Activated T-cell treated with anti-CD3 and anti-CD28 coated beads, Interleukin-2, amount 50 U/mL, for 1 hour (primary cell): Measurements from ENCODE around the gene RGL4.
"Not testable (repeated sequence)": the region's sequence is repeated elsewhere in the genome, so short reads cannot be mapped to it uniquely, and the experiment has no call there.

Experiments
- DNase-seq: peaks from one replicate; pipeline ENCODE4 v3.0.0-alpha.2; 2020

The RGL4 gene

DNA sequence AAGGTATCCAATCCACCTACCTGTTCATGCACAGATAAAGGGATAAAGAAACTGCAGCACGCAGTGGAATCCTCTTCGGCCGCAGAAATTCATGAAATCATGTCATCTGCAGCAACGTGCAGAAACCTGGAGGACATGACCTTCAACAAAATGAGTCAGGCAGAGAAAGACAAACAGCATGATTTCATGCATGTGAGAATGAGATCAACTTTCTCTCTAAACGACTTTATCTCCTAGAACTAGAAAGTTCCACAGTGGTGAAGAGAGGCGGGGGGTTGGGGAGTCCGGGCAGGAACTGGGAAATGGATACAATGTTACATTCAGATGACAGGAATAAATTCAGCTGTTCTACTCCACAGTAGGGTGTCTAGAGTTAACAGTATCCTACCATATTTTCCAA, 9.9 kb downstream of the RGL4 start:
- DNase-seq: no peak

DNA sequence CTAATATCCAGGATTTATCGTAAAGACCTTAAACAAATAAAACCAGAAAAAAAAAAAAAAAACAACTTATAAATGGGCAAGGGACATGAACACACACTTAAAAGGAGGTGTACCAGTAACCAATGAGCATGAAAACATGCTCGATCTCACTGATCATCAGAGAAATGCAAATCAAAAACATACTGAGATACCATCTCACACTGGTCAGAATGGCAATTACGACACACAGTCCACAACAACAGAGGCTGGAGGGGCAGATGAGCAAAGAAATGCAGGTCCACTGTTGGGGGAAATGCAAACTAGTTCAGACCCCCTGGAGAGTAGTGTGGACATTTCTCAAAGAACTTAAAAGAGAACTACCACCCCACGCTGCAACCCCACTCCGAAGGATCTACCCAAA, 13.2 kb downstream of the RGL4 start:
- no peak for DNase-seq

DNA sequence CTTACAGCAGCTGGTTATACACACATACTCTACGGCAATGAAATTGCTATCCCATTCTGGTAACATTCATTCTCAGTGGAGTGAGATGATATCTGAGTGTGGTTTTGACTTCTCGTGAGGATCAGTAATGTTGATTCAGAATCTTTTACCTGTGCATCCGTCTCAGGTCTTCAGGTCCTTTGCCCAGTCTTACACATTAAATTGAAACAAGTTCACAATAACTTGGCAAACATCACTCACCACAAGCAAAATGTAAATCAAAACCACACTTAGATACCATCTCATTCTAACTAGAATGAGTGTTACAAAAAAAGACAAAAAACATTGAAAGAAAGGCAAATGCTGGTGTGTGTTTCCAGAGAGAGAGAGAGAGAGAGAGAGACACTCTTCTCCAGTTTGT, 14.0 kb downstream of the RGL4 start:
- DNase-seq: no peak

DNA sequence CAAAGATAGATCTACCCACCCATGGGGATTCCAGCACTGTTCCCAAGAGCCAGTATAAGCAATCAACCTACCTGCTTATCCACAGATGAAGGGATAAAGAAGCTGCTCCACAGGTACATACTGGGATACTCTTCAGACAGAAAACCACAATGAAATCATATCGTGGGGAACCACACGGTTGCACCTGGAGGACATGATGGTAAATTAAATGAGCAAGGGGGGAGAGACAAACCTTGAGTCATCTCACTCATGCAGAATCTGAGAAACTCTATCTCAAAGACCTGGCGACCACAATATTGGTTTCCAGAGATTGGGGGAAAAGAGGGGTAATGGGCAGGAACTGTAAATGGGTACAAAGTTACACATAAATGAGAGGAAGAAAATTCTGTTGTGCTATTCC, 14.5 kb downstream of the RGL4 start:
- no peak for DNase-seq

DNA sequence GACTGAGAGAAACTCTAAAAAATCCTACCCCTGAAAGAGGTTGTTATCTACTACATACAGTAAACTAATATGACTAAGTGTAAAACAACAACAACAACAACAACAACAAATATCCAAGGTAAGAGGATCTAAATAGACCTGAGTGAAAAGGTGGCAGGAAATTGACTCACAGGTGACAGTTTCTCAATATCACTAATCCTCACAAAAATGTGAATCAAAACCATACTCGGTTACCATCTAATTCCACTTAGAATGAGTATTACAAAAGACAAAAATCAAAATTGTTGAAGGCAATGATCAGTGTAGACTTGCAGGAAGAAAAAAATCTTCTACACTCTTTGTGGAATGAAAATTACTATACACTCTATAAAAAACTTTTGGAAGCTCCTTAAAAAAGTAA, 17.5 kb downstream of the RGL4 start:
- no peak for DNase-seq

DNA sequence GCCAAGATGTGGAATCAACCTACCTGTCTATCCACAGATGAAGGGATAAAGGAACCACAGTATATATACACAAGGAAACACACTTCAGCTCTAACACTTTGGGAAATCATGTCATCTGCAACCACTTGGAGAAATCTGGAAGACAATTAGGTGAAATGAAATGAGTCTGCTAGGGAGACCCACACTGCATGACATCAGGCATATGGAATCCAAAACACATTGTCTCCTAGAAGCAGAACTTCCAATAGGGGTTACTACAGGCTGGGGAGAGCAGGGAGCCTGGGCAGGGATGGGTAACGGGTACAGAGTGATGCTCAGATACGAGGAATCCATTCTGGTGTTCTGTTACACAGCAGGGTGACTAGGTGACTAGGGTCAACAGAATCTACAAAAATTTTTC, 18.3 kb downstream of the RGL4 start:
- no peak for DNase-seq

DNA sequence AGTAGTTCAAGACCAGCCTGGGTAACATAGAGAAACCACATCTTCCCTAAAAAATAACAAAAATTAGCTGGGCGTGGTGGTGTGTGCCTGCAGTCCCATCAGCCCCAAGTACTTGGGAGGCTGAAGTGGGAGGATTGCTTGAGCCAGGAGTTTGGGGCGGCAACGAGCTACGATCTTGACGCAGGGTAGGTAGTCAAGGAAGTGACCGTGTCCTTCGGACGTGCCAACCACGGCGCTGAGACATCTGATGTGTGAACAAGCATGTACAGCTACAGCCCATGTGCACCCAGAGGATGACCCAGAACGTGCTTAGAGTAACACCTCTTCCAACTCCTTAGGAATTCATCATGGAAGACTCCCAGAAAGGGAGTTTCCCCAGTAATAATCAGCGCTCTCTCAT, 21.4 kb downstream of the RGL4 start:
- DNase-seq: no peak

DNA sequence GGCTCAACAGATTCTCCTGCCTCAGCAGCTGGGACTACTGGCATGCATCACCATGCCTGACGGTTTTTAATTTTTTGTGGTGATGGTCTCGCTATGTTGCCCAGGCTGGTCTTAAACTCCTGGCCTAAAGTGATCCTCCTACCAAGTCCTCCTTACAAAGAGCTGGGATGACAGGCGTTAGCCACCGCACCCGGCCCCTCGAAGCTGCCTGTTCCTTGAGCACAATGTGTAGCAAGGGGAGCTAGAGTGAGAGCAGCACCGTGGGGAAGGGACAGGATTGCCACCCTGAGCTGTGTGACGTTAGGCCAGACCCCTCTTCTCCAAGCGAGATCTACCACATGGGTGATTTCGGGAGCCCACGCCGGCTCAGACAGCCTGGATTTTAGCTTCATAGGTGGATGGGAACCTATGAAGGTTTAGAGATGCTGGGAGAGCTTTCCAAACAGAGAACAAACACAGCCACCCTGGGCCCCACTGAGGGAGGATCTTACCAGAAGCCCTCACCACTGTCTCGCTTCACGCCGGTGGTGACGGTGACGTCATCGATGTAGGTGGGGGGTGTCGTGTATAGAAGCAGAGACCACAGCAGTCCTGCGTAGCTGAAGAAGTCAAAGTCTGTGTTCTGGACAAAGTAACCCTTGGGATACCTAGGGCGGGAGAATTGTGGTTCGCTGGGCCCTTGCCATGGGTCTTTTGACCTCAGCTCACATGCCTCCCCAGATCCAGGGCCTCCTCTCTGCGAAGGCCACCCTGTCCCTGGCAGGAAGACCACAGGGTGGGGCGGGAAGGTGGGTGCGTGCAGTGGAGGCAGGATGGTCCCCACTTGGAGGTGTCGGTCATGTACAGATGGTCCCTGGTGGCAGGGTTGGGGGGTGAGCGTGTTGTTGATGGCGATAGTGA, 23.1 kb downstream of the RGL4 start:
- DNase-seq: no peak

DNA sequence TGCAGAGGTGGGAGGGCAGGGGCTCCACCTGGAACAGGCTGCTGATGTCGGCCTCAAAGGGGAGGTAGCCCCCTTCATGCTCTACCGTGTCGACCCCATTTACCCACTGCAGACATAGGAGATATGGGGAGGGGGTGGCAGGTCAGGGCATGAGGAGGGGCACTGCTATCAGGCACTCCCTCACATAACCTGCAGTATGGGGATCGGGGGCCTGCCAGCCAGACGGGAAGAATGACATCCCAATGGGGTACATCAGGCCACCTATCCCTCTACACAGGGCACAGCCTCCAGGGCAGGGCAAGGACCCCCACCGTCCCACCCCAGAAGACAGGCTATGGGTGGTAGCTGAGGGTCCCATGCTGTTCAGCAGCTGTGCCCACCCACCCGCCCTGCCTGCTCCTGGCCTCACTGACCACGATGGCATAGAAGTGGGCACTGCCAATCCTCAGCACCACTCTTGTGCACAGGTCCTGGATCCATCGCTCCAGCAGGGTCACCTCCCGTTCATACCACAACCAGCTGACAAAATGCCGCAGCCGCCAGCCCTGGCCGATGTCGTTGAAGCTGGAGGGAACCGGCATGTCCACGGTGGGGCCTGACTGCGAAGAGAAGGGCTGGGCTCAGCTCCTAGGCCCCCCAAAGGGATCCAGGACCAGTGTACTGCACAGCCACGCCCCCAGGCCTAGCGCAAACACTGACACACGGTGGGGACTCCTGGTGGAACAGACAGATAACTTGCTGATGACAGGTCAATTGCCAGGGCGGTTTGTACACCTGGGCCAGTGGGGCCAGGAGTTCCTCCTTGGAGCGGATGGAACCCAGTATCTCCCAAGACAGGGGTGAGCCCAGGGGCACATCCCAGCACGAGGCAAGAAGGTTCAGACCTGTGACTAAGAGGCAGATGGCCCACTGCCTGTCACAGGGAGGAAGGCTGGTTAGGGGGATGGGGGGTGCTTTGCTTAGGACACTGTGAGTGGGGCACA, 24.1 kb downstream of the RGL4 start:
- no peak for DNase-seq

DNA sequence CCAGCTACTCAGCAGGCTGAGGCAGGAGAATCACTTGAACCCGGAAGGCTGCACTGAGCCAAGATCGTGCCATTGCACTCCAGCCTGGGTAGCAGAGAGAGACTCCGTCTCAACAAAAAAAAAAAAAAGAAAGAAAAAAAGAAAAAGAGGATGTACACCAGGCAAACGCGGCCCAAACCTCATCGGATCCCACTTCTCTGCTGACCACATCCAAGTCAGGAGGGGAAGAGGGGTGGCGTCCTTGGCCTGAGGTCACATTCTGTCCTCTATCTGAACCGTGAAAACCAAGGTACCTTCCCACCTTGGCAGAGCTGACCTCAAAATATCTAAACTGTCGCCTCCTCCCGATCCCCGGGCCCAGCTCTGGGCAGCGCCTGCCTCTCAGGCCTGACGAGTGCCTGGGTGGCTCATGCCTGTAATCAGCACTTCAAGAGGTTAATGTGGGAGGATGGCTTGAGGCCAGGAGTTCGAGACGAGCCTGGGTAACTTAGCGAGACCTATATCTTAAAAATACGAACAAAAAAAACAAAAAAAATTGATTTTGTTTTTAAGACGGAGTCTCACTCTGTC, 25.1 kb downstream of the RGL4 start:
- no peak for DNase-seq

DNA sequence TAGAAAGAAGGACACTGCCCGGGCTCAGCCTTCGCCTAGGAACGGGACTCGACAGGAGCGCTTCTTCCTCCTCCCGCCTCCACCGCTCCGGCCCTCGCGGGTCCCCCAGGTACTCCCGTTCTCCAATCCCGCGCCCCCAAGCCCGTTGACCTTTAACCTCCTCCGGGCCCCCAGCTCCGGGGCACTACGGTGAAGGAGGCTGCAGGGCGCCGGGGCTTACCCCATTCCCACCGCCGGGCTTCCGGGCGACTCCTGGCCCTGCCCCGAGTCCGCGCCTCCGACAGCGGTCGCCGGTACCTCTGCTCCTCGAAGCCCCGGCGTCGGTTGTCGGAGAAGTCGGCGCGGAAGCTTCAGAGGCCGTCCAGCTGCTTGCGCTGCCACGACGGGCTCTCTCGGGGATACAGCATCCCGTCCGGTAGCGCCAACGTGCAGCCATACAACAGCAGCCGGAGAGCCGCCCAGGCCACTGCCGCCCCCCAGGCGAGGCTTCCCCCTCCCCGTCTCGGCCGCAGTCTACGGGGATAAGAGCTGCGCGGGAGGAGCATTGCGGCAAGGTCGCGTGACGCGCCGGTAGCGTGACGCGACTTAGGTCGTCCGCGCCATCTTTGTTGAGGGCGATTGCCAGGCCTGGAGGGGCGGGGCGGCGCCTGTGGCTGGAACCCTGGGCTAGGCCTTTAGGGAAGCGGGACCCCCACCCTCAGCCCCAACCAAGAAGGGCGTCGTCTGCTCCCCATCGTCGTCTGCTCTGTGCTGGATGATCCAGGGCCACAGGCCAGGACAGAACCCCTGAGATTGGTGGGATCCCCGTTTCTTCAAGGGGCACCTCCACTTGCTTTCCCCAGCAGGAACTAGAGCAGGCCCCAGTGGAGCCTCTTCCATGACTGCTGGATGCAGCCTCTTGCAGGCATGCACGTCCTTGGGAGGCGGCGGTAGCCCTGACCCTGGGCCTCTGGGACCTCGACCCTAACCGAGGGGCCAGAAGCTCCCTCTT, 26.3 kb downstream of the RGL4 start:
- DNase-seq: peak; percentile 86

DNA sequence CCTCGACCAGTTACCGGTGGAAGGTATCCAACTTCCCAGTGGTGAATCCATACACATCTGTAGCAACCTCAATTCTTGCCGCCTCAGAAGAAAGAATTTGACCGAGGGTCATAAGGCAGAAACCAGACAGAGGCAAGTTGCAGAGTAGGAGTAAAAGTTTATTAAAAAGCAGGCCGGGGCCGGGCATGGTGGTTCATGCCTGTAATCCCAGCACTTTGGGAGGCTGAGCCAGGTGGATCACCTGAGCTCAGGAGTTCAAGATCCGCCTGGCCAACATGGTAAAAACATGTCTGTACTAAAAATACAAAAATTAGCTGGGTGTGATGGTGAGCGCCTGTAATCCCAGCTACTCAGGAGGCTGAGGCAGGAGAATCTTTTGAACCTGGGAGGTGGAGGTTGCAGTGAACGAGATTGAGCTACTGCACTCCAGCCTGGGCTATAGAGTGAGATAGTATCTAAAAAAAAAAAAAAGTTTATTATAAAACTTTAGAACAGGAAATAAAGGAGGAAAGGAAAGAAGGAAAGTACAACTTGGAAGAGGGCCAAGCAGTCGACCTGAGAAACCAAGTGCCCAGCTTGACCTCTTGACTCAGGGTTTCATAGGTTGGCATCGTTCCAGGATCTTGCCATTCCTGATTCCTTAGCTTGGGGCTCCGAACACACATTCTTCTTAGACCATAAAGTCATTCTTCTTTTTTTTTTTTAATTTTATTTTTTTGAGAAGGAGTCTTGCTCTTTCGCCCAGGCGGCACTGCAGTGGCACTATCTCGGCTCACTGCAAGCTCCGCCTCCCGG, 27.8 kb downstream of the RGL4 start:
- DNase-seq: no peak

DNA sequence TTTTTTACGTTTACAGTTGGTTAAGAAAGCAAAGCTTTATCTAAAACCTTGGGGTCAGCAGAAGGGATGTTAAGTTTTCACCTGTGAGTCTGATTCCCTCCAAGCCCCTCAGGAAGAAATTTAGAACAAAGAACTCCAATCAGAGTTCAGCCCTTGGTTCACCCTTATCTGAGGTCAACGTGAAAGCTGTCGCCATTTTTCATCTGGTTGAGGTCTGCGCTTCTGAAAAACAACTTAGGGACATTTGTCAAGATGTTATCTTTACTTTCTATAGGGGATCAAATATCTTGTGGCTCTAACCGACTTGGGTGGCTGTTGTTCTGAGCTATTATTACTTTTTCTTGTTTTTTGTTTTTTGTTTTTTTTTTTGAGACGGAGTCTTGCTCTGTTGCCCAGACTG, 30.0 kb downstream of the RGL4 start:
- DNase-seq: no peak

DNA sequence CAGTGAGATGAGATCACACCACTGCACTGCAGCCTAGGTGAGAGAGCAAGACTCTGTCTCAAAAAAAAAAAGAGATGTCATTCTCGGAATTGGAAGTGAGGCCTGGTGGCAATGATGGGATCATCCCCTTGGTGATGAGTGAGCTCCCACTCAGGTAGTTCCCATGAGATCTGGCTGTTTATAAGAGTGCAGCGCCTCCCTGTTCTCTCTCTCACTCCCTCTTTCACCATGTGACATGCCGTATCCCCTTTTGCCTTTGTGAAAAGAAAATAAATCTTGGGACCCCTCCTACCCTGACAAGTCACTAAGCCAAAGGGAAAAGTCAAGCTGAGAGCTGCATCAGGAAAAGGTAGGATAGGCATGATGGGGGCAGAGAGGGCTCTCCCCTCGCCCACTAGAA, 31.3 kb downstream of the RGL4 start:
- no peak for DNase-seq

DNA sequence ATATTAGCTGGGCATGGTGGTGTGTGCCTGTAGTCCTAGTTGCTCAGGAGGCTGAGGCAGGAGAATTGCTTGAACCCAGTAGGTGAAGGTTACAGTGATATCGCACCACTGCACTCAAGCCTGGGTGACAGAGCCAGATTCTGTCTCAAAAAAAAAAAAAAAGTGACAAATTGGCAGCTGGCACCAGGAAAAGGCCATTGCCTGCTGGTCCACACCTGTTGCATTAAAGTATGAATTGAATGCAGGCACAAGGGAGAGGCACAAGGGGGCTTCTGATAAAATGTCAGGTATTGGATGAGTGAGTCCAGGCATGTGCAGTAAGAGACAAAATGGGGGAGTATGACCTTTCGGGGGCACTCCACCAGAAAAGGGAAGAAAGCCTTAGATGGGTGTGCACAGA, 31.9 kb downstream of the RGL4 start:
- DNase-seq: no peak

DNA sequence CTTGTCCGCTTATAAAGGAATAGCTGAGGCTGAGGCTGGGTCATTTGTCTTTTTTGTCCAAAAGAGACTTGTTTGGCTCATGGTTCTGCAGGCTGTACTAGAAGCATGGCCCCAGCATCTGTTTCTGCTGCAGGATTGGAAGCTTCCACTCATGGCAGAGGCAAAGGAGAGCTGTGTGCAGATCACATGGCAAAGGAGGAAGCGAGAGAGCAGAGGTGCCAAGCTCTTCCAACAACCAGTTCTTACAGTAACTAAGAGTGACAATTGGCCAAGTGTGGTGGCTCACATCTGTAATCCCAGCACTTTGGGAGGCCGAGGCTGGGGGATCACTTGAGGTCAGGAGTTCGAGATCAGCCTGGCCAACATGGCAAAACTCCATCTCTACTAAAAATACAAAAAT, 37.3 kb downstream of the RGL4 start:
- DNase-seq: not testable (repeated sequence)

DNA sequence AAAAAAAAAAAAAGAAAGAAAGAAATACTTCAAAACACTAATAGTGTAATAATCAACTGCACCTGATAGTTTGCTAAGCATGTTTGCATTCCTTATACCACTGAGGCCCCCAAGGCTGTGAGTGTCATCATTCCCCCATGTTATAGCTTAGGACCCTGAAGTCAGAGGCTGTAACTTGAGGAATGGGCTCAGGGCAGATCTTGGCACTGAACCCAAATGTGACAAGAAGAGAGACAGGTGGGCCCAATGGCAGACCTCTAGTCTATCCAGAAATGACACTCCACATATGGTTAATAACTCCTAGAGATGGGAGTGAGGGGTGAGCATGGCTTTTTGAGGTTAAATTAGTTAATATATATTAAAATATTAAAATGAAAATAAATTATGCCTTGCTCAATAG, 46.9 kb downstream of the RGL4 start:
- no peak for DNase-seq

DNA sequence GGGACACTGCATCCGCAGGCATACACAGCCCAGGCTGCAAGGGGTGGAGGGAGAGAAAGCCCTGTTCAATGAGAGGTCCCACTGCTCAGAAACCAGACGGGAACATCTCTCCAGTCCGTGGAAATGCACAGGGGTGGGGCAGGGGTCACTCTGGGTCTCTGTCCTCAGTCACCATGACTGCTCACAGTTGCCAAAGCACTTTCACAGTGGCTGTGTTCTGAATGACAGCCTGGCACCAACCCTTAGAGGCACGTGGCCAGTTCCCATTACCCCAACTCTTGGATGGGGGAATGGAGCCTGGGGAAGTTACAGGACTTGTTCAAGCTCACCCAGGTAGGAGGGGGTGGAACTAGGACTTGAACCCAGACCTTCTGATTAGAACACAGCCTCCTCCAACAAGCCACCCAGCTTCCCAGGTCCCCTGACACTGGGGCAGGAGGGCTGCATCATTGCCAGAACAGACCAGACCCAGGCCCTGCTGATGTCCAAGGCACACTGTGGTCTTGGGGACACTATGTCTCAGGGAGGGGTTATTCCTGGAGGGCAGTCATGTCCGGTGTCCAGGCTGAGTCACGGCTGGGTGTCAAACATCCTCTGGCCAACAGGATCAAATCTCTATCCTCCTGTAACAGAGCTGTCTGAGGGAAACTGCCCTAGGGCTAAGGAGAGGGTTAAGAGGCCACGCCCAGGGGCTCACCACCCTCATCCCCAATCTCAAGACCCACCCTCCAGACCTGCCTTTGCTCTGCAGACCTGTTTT, 51.9 kb downstream of the RGL4 start:
- DNase-seq: no peak

DNA sequence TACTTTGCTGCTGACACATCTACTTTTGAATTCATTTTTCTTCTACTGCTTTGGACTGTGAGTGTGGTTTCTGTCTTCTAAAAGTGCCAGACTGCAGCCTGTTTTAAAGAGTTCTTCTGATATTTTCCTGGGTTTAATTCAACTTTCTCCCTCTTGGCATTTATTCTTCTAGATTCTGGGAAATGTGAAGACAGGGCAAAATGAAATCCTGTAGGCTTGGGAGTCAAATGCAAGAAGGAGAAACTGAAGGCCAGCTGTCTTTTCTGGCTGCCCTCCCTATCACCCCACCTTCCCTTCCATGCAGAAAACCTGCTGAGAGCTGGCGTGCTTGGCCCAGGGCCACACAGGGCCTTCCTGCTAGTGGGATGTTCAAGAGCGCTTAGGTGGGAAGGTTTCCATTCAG, 52.5 kb downstream of the RGL4 start:
- DNase-seq: no peak

DNA sequence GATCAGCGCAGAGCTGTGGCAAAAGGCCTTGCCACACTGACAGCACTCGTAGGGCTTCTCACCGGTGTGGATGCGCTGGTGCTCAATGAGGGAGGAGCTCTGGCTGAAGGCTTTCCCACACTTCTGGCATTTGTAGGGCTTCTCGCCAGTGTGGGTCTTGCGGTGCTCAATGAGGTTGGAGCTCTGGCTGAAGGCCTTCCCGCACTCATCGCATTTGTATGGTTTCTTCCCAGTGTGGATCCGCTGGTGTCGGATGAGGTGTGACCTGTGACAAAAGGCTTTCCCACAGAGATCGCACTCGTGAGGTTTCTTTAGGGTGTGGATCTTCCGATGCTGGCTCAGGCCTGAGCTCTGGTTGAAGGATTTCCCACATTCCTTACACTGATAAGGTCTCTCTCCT, 53.2 kb downstream of the RGL4 start:
- DNase-seq: no peak

DNA sequence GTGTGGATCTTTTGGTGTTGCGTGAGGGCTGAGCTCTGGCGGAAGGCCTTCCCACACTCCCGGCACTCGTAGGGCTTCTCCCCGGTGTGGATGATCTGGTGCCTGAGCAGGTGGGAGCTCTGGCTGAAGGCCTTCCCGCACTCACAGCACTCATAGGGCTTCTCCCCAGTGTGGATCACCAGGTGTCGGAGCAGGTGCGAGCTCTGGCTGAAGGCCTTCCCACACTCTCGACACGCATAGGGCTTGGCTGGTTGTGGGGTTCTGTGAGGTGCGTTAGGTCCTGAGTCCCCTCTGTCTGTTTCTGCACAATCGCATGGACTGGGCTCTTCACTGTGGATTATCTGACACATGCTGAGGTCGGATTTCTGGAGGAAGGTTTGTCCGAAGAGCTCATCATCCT, 53.7 kb downstream of the RGL4 start:
- no peak for DNase-seq
